Inflammatory macrophage treated with lipopolysaccharide for 4 hours (primary cell): ENCODE measurements around the gene BPHL.
"Not testable (repeated sequence)": the region's sequence is repeated elsewhere in the genome, so short reads cannot be mapped to it uniquely, and the experiment has no call there.

Source experiments
- DNase-seq: peaks from one replicate; pipeline ENCODE4 v3.0.0-alpha.2; 2020

BPHL gene

GRCh38 chr6:3186974-3187382, 68.5 kb downstream of the BPHL start:
- no peak for DNase-seq

GRCh38 chr6:3188262-3188661, 69.8 kb downstream of the BPHL start:
- no peak for DNase-seq

GRCh38 chr6:3189192-3189591, 70.7 kb downstream of the BPHL start:
- not testable (repeated sequence) for DNase-seq

- no peak for DNase-seq
These were observed 71.5 kb downstream of the BPHL start for GRCh38 chr6:3190056-3190455.

GRCh38 chr6:3190779-3191178, 72.3 kb downstream of the BPHL start:
- no peak for DNase-seq

GRCh38 chr6:3193102-3193849, 74.8 kb downstream of the BPHL start:
- DNase-seq = no peak

- DNase-seq = no peak
These were observed 76.3 kb downstream of the BPHL start for GRCh38 chr6:3194535-3195419.

- DNase-seq = no peak
These were observed 76.8 kb downstream of the BPHL start for GRCh38 chr6:3195420-3195694.

- DNase-seq = no peak
These were observed 77.4 kb downstream of the BPHL start for GRCh38 chr6:3195695-3196497.

- no peak for DNase-seq
These were observed 78.3 kb downstream of the BPHL start for GRCh38 chr6:3196770-3197169.

GRCh38 chr6:3197734-3198133, 79.2 kb downstream of the BPHL start:
- not testable (repeated sequence) for DNase-seq

- no peak for DNase-seq
These were observed 80.9 kb downstream of the BPHL start for GRCh38 chr6:3199382-3199781.

- DNase-seq = no peak
These were observed 82.2 kb downstream of the BPHL start for GRCh38 chr6:3200682-3201081.

GRCh38 chr6:3201388-3201787, 82.9 kb downstream of the BPHL start:
- DNase-seq = no peak
